ENCODE measurements around the gene LRGUK. TPM values are rescaled to one million over a fixed set of nuclear protein-coding genes. Genes with fewer than 3 reads are reported as not detected.

Gene LRGUK
- total RNA-seq, 1 experiment from 2014 or later: 0.49 TPM

GRCh38 chr7:134155206-134155605 lies 28.1 kb downstream of the LRGUK start:
- Histone ChIP-seq H2AFZ (ENCODE audit: low read depth, low read length, poor library complexity, severe bottlenecking) (no peak overlapping the region), H4K20me1 (ENCODE audit: insufficient read depth) (no peaks in the 10 kb centered on the region), H3K9me2 (ENCODE audit: insufficient read depth) (no peaks in the 10 kb centered on the region), H3K4me1 (ENCODE audit: control insufficient read depth in 1 of 2, insufficient read depth in 2 of 2, low read length in 2 of 2) (no peaks in the 10 kb centered on the region), H3K4me2 (ENCODE audit: low read length) (no peak overlapping the region), H3K36me3 (ENCODE audit: control insufficient read depth in 1 of 2, insufficient read depth in 2 of 2, low read length in 2 of 2) (no peaks in the 10 kb centered on the region), H3K27ac (ENCODE audit: low read depth, low read length) (no peak overlapping the region), H3K9ac (ENCODE audit: low read length) (no peak overlapping the region), H3K79me2 (ENCODE audit: insufficient read depth, low read length) (no peaks in the 10 kb centered on the region), H3K4me3 (replicated peaks in 1 of 2; ENCODE audit: low read depth in 1 of 2, low read length in 2 of 2) (no peak overlapping the region), H3K27me3 (ENCODE audit: insufficient read depth, low read length) (no peaks in the 10 kb centered on the region), H3K9me3 (ENCODE audit: control insufficient read depth in 1 of 2, insufficient read depth in 1 of 2, low read depth in 1 of 2, low read length in 2 of 2) (no peaks in the 10 kb centered on the region)
- DNase-seq (ENCODE audit: low read depth, low spot score) (no peak), ATAC-seq (no peak)
- intact Hi-C loops (cut with micrococcal nuclease): no loop called here
- no peak for TF ChIP-seq MAX (IDR thresholded peaks at IDR 0.05)
- no peak for TF ChIP-seq POLR2AphosphoS5 (IDR thresholded peaks at IDR 0.05; ENCODE audit: low read depth, low read length)
- TF ChIP-seq ZFX (IDR thresholded peaks at IDR 0.05): no peak
- no peak for TF ChIP-seq POLR2A (IDR thresholded peaks at IDR 0.05; ENCODE audit: borderline replicate concordance, extremely low read depth, insufficient read depth, insufficient read length)
- no peak for TF ChIP-seq CEBPB (IDR thresholded peaks at IDR 0.05; ENCODE audit: low read depth)
- no peak for TF ChIP-seq RAD21 (IDR thresholded peaks at IDR 0.05; ENCODE audit: low read depth)
- ChIA-PET CTCF (interaction anchor here (1.0 kb wide), 1 partner anchor 14 kb away, joined by 3 read pairs; no protein-coding TSS in a partner anchor), POLR2A (no interaction called here), RAD21 (ENCODE audit: low non-redundant PET in 1 of 2, low total read pairs in 2 of 2, uncharacterized antibody in 2 of 2, unreplicated experiment in 2 of 2) (no interaction called here)
- no TSS peak for BruUV-seq (replicated peaks)

DNA sequence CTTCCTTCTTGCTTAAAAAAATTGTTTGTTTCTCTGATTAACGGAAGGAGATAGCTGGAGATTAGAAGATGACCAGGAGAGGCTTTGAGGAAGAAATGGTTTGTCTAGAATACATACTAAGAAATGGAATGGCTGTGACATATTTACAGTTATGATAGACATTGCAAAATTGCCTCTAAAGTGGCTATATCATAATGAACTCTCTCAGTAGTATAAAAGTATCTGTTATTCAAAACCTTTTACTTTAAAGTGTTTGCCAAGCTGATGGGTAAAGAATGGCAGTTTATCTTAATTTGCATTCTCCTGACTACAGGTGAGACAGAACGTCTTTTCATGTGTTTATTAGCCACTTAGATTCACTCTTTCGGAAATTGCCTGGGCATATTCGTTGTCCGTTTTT lies 28.7 kb downstream of the LRGUK start:
- no peak overlapping the region for H3K4me3 ChIP-seq (replicated peaks in 1 of 2; ENCODE audit: low read depth in 1 of 2, low read length in 2 of 2)
- H3K9ac ChIP-seq (ENCODE audit: low read length): no peak overlapping the region
- ChIA-PET POLR2A (no interaction called here), RAD21 (ENCODE audit: low non-redundant PET in 1 of 2, low total read pairs in 2 of 2, uncharacterized antibody in 2 of 2, unreplicated experiment in 2 of 2) (no interaction called here), CTCF (interaction anchor here (1.0 to 1.2 kb wide), 2 partner anchors 14 to 15 kb away, joined by 3 read pairs; no protein-coding TSS in a partner anchor)
- no peaks in the 10 kb centered on the region for H4K20me1 ChIP-seq (ENCODE audit: insufficient read depth)
- H3K4me2 ChIP-seq (ENCODE audit: low read length): no peak overlapping the region
- H3K36me3 ChIP-seq (ENCODE audit: control insufficient read depth in 1 of 2, insufficient read depth in 2 of 2, low read length in 2 of 2): no peaks in the 10 kb centered on the region
- no peak overlapping the region for H2AFZ ChIP-seq (ENCODE audit: low read depth, low read length, poor library complexity, severe bottlenecking)
- no peaks in the 10 kb centered on the region for H3K9me2 ChIP-seq (ENCODE audit: insufficient read depth)
- no peak overlapping the region for H3K27ac ChIP-seq (ENCODE audit: low read depth, low read length)
- no TSS peak for BruUV-seq (replicated peaks)
- no peaks in the 10 kb centered on the region for H3K79me2 ChIP-seq (ENCODE audit: insufficient read depth, low read length)
- intact Hi-C loops (cut with micrococcal nuclease): no loop called here
- no peak for ATAC-seq
- no peaks in the 10 kb centered on the region for H3K9me3 ChIP-seq (ENCODE audit: control insufficient read depth in 1 of 2, insufficient read depth in 1 of 2, low read depth in 1 of 2, low read length in 2 of 2)
- H3K27me3 ChIP-seq (ENCODE audit: insufficient read depth, low read length): no peaks in the 10 kb centered on the region
- no peak for DNase-seq (ENCODE audit: low read depth, low spot score)
- H3K4me1 ChIP-seq (ENCODE audit: control insufficient read depth in 1 of 2, insufficient read depth in 2 of 2, low read length in 2 of 2): no peaks in the 10 kb centered on the region
- TF ChIP-seq, protein P1, sequence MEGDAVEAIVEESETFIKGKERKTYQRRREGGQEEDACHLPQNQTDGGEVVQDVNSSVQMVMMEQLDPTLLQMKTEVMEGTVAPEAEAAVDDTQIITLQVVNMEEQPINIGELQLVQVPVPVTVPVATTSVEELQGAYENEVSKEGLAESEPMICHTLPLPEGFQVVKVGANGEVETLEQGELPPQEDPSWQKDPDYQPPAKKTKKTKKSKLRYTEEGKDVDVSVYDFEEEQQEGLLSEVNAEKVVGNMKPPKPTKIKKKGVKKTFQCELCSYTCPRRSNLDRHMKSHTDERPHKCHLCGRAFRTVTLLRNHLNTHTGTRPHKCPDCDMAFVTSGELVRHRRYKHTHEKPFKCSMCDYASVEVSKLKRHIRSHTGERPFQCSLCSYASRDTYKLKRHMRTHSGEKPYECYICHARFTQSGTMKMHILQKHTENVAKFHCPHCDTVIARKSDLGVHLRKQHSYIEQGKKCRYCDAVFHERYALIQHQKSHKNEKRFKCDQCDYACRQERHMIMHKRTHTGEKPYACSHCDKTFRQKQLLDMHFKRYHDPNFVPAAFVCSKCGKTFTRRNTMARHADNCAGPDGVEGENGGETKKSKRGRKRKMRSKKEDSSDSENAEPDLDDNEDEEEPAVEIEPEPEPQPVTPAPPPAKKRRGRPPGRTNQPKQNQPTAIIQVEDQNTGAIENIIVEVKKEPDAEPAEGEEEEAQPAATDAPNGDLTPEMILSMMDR (IDR thresholded peaks at IDR 0.05 in 2 of 3, conservative IDR thresholded peaks at IDR 0.05 in 1 of 3; ENCODE audit: borderline replicate concordance in 1 of 3, insufficient read depth in 1 of 3, low read depth in 2 of 3, low read length in 2 of 3): no peak
- no peak for TF ChIP-seq TCF7L2 (IDR thresholded peaks at IDR 0.05; ENCODE audit: borderline replicate concordance, extremely low read depth, insufficient read depth, insufficient read length)
- no peak for TF ChIP-seq SIN3A (IDR thresholded peaks at IDR 0.05; ENCODE audit: low read depth)
- no peak for TF ChIP-seq RAD21 (IDR thresholded peaks at IDR 0.05; ENCODE audit: low read depth)
- TF ChIP-seq ZNF274 (IDR thresholded peaks at IDR 0.05; ENCODE audit: low read depth, low read length): no peak
- no peak for TF ChIP-seq ELF1 (IDR thresholded peaks at IDR 0.05; ENCODE audit: borderline replicate concordance, low read depth)
- no peak for TF ChIP-seq ZBTB33 (IDR thresholded peaks at IDR 0.05; ENCODE audit: extremely low read depth, insufficient replicate concordance, low read length)
- no peak for TF ChIP-seq POLR2A (IDR thresholded peaks at IDR 0.05; ENCODE audit: borderline replicate concordance, extremely low read depth, insufficient read depth, insufficient read length)
- no peak for TF ChIP-seq SP1 (IDR thresholded peaks at IDR 0.05; ENCODE audit: low read depth)
- no peak for TF ChIP-seq JUND (IDR thresholded peaks at IDR 0.05)
- no peak for TF ChIP-seq EZH2phosphoT487 (IDR thresholded peaks at IDR 0.05; ENCODE audit: borderline replicate concordance)
- no peak for TF ChIP-seq CBX3 (IDR thresholded peaks at IDR 0.05; ENCODE audit: low read depth)
- no peak for TF ChIP-seq ATF3 (IDR thresholded peaks at IDR 0.05)
- TF ChIP-seq MAX (IDR thresholded peaks at IDR 0.05): no peak
- no peak for TF ChIP-seq FOSL1 (IDR thresholded peaks at IDR 0.05; ENCODE audit: low read depth)

All from HCT116 (cell line).